ENCODE measurements around the gene TOP3B. TPM values are rescaled to one million over a fixed set of nuclear protein-coding genes. Genes with fewer than 3 reads are reported as not detected.
A peak's percentile ranks its signal among the peaks of the same experiment; 100 is the strongest.

TOP3B gene
- total and polyA plus RNA-seq, 4 donors, result 6.0 to 26.9 (median 8.8) TPM

DNA sequence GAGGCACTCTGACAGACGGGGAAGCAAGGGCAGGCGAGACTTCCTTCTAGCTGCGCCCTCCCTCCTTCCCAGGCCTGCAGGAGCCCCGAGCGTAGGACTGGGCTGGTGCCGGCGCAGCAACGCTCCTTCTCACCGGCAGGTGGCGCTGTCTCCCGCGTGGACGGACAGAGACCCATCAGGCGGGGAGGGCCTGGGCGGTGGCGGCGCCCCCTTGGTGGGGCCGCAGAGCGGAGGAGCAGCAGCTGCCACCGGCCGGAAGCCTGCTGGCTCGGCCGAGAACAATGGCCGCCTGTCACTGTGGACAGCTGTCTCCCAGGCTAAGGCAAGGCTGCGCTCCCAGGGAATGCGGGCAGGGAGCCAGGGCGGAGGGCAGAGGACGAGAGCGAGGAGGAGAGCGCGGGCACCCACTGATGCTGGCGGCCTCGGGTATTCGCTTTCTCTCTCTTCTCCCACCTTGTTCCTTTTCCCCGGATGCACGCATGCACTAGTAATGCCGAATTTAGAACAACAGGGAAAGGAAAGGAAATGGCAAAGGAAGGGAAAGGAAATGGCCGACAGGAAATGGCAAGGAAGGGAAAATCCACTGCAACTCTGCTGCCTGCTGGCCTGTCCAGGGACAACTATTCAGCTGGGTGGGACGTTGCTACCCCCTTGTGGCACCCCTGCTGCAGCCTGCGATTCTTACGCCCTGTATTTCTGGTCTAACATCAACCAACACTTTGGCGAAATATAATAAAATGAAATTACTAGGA, 44.3 kb downstream of the TOP3B start (continued):
- TF ChIP-seq ZBTB33 (IDR thresholded peaks at IDR 0.05) (no peak), HNF4G (IDR thresholded peaks at IDR 0.05) (no peak), NR2F2 (IDR thresholded peaks at IDR 0.05) (peak; percentile 46), GABPA (IDR thresholded peaks at IDR 0.05 in 1 of 2, conservative IDR thresholded peaks at IDR 0.05 in 1 of 2) (peak in 1 of 2 donors; percentile 67)
- TF ChIP-seq, protein P1, sequence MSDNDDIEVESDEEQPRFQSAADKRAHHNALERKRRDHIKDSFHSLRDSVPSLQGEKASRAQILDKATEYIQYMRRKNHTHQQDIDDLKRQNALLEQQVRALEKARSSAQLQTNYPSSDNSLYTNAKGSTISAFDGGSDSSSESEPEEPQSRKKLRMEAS (IDR thresholded peaks at IDR 0.05), result peak; percentile 87

DNA sequence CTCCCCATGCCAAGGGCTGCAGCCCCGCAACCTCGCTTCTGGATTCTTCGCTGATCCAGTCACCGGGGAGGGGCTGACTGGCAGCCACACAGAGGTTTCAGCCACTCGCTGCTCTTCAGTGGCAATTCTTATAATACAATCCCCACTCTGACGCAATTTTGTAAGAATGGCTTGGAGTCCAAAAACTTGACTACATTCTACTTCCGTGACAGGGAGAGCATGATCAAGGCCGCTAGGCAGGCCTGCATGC, 44.8 kb downstream of the TOP3B start:
- Histone ChIP-seq H3K4me3 (ENCODE audit: low read depth in 1 of 3, low read length in 3 of 3) (peak overlapping the region in 1 of 3 donors; percentile 68), H3K4me1 (ENCODE audit: control insufficient read depth in 4 of 4, insufficient read depth in 4 of 4, low read length in 3 of 4) (peaks cover 5 to 33% (median 20%) of the 10 kb centered on the region in 4 donors), H3K27ac (ENCODE audit: low read depth in 1 of 2, low read length in 2 of 2) (peak overlapping the region; percentile 80 to 91), H3K36me3 (ENCODE audit: control insufficient read depth in 4 of 4, insufficient read depth in 3 of 4, low read depth in 1 of 4, low read length in 3 of 4) (peaks cover 0 to 8% (median 1%) of the 10 kb centered on the region in 4 donors), H3K27me3 (ENCODE audit: control insufficient read depth in 4 of 4, insufficient read depth in 4 of 4, low read length in 3 of 4) (no peaks in the 10 kb centered on the region), H3K9ac (ENCODE audit: low read depth in 1 of 2, low read length in 2 of 2) (peak overlapping the region; percentile 13 to 47), H3K9me3 (ENCODE audit: control insufficient read depth in 4 of 4, low read length in 3 of 4) (no peaks in the 10 kb centered on the region)
- DNase-seq (ENCODE audit: low spot score), result no peak
- WGBS, result 21% methylated on average over 8 of the region's 8 CpGs
- TF ChIP-seq YY1 (IDR thresholded peaks at IDR 0.05) (no peak), ATF3 (IDR thresholded peaks at IDR 0.05) (no peak), RXRA (IDR thresholded peaks at IDR 0.05) (no peak), NR2F2 (IDR thresholded peaks at IDR 0.05) (no peak), ZBTB33 (IDR thresholded peaks at IDR 0.05) (no peak), GABPA (IDR thresholded peaks at IDR 0.05 in 1 of 2, conservative IDR thresholded peaks at IDR 0.05 in 1 of 2) (no peak)

- 70% methylated on average over 20 of the region's 20 CpGs for WGBS
- peaks cover 5 to 30% (median 20%) of the 10 kb centered on the region in 4 donors for H3K4me1 ChIP-seq (ENCODE audit: control insufficient read depth in 4 of 4, insufficient read depth in 4 of 4, low read length in 3 of 4)
- no peak overlapping the region for H3K4me3 ChIP-seq (ENCODE audit: low read depth in 1 of 3, low read length in 3 of 3)
- H3K27me3 ChIP-seq (ENCODE audit: control insufficient read depth in 4 of 4, insufficient read depth in 4 of 4, low read length in 3 of 4), result no peaks in the 10 kb centered on the region
- peaks cover 2 to 10% (median 4%) of the 10 kb centered on the region in 4 donors for H3K36me3 ChIP-seq (ENCODE audit: control insufficient read depth in 4 of 4, insufficient read depth in 3 of 4, low read depth in 1 of 4, low read length in 3 of 4)
- H3K27ac ChIP-seq (ENCODE audit: low read depth in 1 of 2, low read length in 2 of 2), result peak overlapping the region; percentile 80 to 91
- H3K9me3 ChIP-seq (ENCODE audit: control insufficient read depth in 4 of 4, low read length in 3 of 4), result no peaks in the 10 kb centered on the region
- DNase-seq (ENCODE audit: low spot score), result no peak
- H3K9ac ChIP-seq (ENCODE audit: low read depth in 1 of 2, low read length in 2 of 2), result peak overlapping the region in 1 of 2 donors; percentile 56
- no peak for TF ChIP-seq NR2F2 (IDR thresholded peaks at IDR 0.05)
- TF ChIP-seq GABPA (IDR thresholded peaks at IDR 0.05 in 1 of 2, conservative IDR thresholded peaks at IDR 0.05 in 1 of 2), result no peak
- TF ChIP-seq EGR1 (IDR thresholded peaks at IDR 0.05; ENCODE audit: low read depth in 2 of 2), result no peak
- TF ChIP-seq YY1 (IDR thresholded peaks at IDR 0.05), result no peak
- no peak for TF ChIP-seq SP1 (IDR thresholded peaks at IDR 0.05)
- no peak for TF ChIP-seq JUND (IDR thresholded peaks at IDR 0.05)
Measured at GRCh38 chr22:21937041-21937820, 45.4 kb downstream of the TOP3B start.

All from liver (tissue), 9 donors.